NCI-H226 (cell line): ENCODE results near the gene C16orf54.
"Not testable (repeated sequence)": the region's sequence is repeated elsewhere in the genome, so short reads cannot be mapped to it uniquely, and the experiment has no call there.

Experiments
- DNase-seq: peaks from one replicate; pipeline ENCODE4 v3.0.0-alpha.2; 2015

Gene C16orf54

DNA sequence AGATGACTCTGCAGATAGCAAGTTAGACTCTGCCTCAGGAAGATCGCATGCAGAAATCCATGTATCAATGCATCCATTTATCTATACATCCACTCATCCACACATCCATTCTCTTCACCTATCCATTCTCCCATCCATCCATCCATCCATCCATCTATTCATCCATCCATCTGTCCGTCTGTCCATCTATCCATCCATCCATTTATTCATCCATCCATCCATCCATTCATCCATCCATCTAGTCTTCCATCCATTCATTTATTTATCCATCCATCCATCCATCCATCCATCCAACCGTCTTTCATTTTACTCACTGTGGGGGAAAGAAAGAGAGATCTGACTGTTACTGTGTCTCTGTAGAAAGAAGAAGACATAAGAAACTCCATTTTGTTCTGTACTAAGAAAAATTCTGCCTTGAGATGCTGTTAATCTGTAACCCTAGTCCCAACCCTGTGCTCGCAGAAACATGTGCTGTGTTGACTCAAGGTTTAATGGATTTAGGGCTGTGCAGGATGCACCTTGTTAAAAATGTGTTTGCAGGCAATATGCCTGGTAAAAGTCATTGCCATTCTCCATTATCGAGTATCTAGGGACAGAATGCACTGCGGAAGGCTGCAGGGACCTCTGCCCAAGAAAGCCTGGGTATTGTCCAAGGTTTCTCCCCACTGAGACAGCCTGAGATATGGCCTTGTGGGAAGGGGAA lies 5.7 kb downstream of the C16orf54 start:
- DNase-seq, result not testable (repeated sequence)

DNA sequence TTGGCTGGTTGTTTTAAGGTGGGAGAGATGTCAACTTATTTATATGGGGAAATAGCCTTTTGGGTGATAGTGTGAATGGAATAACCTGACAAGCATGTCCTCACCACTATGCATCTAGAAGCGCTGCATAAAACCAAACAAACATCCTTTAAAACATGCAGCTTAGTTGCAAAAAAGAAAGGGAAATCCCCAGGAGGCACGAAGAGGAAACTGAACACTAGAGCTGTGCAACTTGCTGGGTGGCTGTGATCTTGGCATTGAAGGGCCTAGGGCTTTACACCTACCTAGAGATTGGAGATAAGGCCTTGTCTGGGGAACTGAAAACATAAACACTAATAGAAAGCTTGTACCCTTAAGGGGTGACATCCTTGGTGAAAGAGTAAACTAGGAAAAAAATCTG lies 7.3 kb downstream of the C16orf54 start:
- DNase-seq, result no peak

DNA sequence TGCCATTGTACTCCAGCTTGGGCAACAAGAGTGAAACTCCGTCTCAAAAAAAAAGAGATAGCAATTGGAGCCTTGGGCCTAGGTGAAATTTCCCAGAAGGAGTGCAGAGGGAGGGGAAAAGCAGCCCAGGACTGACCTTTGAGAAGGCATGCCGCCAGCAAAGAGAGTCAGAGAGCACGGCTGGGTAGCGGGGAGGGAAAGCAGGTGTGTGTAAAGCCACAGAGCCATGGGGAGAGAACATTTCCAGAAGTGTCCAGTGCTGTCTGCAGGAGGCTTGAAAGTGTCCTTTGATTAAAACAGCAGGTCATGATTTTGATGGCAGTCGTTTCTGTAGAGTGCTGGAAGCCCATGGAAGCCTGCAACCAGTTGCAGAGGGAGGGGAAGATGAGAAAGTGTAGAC lies 8.1 kb downstream of the C16orf54 start:
- no peak for DNase-seq

DNA sequence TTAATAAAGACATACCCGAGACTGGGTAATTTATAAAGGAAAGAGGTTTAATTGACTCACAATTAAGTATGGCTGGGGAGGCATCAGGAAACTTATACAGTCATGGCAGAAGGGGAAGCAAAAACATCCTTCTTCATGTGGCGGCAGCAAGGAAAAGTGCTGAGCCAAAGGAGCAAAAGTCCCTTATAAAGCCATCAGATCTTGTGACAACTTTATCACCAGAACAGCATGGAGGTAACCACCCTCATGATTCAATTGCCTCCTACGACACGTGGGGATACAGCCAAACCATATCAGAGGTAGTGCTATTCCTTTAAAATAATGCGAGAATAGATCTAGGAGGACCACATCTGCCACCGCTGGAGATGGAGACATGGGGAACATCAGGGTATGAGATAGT lies 9.0 kb downstream of the C16orf54 start:
- no peak for DNase-seq

DNA sequence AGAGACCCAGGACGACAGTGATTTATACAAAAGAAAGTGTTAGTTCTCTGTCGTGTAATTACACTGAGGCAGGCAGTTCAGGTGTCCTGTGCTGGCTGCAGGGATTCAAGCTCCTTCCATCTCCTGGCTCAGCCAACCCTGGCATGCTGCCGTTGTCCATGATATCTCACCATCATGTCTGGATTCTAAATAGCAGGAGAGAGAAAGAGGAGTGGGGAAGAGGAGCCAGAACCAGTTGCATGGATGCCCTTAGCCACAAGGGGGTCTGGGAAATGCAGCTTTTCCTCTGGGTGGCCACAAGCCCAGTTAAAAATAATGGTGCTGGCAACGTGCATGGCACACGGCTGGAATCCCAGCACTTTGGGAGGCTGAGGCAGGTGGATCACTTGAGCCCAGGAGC lies 9.7 kb downstream of the C16orf54 start:
- DNase-seq, result no peak

DNA sequence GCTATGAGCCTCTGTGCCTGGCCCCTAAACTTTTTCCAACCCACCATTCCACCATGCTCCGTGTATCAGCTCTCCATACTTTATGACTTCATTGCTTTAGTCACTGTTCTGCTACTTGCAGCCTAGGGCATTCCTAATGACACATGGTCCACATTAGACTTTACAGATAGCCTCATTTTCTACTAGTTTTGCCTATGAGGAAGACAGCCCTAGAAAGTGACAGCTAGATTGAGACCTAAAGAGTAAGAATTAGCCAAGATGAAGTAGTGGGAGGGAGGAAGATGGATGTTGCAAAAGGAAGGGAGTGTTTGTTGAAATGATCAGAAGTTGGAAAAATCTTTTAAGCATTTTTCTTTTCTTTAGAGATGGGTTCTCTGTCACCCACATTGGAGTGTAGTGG lies 11.0 kb downstream of the C16orf54 start:
- no peak for DNase-seq

DNA sequence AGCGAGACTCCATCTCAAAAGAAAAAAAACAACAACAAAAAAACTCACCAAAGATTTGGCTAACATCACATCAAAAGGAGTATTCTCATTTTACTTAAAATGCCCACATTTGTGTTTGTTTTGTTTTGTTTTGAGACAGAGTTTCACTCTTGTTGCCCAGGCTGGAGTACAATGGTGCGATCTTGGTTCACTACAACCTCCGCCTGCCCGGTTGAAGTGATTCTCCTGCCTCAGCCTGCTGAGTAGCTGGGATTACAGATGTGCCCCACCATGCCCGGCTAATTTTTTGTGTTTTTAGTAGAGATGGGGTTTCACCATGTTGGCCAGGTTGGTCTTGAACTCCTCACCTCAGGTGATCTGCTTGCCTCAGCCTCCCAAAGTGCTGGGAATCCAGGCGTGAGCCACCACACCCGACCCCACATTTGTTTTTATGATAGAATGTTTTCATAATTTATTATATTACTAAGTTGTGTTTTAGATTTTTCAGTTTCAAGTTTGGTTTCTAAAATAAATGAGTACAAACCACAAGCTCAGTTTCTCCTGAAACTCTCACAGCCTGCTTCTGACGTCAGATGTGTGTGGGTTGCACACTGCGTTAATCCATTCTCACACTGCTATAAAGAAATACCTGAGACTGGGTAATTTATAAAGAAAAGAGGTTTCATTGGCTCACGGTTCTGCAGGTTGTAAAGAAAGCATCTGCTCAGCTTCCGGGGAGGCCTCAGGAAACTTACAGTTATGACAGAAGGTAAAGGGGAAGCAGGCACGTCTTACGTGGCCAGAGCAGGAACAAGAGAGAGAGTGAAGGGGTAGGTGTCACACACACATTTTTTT lies 13.8 kb downstream of the C16orf54 start:
- DNase-seq, result not testable (repeated sequence)

DNA sequence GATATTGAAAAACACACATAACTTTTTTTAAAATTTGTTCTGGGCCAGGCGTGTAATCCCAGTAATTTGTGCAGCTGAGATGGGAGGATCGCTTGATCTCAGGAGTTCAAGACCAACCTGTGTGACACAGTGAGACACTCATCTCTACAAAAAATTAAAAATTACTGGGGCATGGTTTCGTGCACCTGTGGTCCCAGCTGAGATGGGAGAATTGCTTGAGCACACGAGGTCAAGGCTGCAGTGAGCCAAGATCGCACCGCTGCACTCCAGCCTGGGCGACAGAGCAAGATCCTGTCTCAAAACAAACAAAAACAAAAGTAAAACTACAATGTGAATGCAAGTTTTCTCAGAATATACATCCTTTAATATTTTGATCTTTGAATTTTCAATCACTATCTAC lies 15.1 kb downstream of the C16orf54 start:
- DNase-seq, result no peak

DNA sequence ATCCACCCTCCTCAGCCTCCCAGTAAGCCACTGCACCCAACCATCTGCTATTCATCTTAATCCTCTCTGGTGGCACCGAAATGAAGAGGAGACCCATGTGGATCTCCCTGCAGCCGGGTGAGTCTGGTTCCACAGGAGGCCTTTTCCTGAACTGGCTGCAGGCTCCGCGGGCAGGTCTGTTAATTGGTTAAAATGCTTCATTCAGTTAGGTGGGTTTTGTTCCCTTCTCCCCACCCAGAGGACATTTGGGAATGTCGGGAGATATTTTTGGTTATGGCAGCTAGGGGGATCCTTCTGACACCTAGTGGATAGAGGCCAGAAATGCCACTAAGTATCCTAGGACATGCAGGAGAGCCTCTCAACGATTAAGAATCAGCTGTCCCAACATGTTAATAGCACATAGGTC lies 16.7 kb downstream of the C16orf54 start:
- DNase-seq, result no peak

DNA sequence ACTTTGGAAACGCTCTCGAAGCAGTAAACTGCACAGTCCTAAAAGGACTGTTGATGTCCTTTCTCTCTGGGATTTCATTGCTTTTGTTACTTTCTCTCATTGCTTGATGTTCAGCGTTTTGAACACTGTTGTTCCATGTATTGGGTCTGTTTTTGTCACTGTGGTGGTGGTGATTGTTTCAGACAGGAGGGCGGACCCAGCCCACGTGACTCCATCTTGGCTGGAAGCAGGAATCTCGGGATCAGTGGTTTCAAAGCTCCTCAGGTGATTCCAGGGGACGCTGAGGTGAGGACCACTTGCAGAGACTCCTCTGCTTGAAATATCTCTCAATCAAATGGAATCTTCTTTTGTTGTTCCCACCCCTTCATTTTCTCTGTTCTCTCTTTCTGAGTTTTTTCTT lies 18.3 kb downstream of the C16orf54 start:
- DNase-seq, result no peak

DNA sequence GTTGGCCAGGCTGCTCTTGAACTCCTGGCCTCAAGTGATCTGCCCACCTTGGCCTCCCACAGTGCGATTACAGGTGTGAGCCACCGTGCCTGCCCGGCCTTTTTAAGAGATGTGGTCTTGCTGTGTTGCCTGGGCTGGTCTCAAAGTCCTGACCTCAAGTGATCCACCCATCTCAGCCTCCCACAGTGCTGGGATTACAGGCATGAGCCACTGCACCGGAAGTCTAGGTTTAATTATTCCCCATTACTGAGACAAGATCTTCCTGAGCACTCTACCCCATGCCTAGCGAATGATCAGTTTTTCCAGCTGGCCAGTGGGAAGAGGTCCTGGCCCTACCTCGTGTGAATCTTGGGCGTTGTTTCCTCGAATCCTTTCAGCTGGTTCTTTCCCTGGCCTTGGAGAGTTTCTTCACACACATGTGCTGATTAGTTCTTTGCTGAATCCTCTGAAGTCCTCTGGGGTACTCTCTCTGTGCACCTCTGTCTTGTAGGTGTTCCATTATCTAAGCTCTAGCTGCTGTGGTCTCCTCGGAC lies 18.9 kb downstream of the C16orf54 start:
- no peak for DNase-seq

DNA sequence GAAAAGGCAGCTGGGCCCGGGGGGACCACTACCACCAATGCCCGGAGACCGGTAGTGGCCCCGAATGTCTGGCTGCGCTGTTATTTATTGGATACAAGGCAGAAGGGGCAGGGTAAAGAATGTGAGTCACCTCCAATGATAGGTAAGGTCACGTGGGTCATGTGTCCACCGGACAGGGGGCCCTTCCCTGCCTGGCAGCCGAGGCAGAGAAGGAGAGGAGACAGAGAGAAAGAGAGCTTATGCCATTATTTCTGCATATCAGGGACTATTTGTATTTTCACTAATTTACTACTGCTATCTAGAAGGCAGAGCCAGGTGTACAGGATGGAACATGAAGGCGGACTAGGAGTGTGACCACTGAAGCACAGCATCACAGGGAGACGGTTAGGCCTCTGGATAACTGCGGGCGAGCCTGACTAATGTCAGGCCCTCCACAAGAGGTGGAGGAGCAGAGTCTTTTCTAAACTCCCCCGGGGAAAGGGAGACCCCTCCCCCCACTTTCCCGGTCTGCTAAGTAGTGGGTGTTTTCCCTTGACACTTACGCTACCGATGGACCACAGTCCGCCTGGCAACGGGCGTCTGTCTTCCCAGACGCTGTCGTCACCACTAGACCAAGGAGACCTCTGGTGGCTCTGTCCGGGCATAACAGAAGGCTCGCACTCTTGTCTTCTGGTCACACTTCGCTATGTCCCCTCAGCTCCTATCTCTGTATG lies 24.5 kb downstream of the C16orf54 start:
- not testable (repeated sequence) for DNase-seq

DNA sequence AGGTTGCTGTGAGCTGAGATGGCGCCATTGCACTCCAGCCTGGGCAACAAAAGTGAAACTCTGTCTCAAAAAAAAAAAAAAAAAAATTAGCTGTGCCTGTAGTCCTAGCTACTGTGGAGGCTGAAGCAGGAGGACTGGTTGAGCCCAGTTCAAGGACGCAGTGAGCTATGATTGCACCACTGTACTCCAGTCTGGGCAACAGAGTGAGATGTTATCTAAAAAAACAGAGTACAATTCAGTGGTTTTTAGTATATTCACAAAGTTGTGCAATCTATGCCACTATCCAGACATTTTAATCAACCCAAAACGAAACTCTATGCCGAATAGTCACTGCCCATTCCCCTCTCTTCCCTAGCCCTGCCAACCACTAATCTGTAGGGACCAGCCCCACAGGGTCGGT lies 25.1 kb downstream of the C16orf54 start:
- DNase-seq, result no peak

DNA sequence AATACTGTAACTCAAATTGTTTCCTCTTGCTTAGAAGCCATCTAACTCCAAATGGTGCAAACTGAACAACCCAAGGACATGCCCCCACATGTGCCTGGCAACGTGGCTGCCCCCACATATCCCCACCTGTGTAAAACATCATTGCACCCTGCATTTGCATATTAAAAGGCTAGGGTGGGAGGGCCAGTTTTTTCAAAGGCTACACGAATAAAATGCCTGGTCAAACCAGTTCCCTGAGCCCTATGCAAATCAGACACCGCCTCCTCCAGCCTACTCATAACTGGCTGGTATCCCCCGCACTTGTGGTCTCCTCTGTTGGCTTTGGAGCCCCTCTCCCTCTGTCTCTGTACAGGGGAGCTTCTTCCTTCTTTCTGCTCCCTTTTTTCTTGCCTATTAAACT lies 26.7 kb downstream of the C16orf54 start:
- DNase-seq, result no peak

DNA sequence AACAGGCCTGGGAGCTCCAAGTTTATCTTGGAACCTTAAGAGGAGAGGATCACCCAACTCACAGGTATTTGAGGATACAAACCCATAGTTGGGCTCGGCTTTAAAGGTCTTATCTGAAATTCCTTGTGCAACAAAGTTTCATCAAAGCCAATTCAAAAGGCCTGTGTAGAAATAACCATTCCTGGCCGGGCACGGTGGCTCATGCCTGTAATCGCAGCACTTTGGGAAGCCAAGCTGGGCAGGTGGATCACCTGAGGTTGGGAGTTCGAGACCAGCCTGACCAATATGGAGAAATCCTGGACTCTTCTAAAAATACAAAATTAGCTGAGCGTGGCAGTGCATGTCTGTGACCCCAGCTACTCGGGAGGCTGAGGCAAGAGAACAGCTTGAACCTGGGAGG lies 28.7 kb downstream of the C16orf54 start:
- DNase-seq, result no peak

DNA sequence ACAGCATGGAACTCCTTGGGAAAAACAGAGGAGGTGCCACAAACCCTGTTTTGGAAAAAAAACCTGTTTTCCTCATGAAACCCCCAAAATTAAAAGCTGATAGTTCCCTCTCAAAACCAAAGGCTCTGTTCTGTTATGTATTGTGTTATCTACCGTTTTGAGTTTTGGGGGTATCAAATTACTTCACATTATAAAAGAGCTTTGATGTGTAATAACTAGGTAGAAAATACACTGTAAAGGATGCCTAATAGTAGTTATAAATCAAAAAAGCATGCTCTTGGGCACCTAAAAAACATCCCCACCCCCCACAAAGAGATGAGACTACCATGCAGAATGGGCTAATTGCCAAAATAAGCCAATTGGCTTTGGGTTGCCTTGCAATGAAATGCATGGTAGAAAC lies 30.8 kb downstream of the C16orf54 start:
- no peak for DNase-seq

DNA sequence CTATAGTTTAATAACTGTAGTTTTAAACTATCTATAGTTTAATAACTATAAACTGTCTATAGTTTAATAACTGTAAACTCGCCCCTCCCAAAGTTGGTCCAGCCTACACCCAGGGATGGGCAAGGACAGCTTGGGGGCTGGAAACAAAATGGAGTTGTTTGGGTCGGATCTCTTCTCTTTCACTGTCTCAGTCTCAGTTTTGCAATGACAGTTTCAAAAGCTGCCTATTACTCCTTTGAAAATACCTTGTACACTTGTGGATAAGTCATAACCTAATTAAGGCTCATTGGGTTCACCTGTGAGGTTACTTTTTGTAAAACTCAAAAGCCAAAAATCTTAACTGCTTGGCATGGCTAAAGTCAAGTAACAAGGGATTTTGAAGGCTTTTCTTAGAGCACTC lies 31.4 kb downstream of the C16orf54 start:
- no peak for DNase-seq

DNA sequence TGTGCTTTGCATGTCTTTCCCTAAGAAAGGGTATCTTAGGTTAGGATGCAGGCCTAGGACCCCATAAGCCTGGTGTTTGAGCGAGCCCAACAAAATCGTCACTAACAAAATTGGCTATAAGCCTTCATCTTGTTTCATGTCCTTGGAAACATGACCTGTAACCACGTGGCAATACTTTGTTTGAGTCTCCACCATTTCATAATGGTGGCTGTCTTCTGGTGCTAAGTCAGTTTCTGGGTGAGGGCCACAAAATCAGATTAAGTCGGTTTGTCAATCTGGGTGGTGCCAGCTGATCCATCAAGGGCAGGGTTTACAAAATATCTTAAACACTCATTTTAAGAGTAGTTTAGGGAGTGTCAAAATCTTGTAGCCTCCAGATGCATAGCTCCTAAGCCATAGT lies 33.0 kb downstream of the C16orf54 start:
- DNase-seq, result no peak

DNA sequence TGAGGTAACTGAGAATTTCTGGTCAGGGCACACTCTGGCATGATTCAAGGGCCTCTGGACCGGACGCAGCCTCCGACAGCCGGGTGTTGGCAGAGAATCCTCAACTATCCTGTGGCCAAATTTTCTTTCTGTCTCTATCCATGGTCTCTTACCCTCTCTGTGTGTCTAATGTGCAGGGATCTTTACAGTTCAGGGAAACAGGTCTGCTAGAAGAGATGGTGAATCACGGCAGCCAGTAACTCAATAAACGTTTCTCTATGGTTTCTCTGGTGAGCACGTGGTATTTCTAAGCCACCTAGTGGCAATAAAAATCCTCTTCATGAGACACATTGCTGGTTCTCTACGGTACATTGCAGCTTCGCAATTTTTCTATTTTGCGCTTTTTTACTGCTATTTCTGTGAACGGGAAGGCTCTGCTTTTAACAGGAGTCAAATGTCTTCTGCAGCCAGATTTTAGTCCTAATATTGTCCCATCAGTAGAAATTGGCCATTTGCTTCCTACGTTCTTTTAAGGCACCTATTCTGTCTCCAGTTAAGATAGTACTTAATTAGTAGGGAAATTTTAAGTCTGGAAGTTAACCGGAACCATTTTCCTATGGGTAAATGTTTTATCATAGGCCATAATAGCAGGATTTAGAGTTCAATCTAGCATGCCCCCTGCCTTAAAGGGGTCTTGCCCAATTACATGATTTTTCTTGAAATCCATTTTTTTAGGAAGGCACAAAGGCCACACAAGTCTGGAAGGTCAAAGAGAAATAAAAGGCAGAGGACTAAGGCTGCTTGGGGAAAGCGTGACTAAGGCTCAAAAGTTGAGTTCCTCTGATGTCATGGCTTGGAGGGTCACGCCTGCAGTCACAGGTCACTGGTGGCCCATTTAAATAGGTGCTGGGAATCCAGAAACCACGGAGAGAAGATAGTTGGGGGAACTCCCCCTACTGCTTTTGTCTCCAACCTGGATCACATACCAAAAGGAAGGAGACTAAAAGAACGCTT lies 35.3 kb downstream of the C16orf54 start:
- peak; percentile 24 for DNase-seq

DNA sequence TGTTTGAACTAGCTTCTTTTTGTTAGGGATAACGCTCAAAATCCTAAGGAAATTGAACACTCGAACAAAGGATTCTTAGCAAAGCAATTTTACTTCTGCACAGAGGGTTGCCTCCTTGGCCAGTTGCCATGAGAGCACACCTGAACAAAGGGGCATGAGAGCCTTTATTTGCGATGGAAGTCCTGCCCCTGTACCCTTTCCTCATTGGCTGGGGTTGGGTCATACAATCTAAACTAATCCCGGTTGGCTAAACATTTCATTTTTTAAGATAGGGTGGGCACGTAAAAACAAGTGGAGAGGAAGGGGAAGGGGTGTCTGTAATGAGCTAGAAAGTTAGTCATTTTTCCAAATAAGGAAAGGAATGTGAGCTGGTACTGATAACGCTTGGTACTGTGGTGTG lies 36.1 kb downstream of the C16orf54 start:
- not testable (repeated sequence) for DNase-seq

DNA sequence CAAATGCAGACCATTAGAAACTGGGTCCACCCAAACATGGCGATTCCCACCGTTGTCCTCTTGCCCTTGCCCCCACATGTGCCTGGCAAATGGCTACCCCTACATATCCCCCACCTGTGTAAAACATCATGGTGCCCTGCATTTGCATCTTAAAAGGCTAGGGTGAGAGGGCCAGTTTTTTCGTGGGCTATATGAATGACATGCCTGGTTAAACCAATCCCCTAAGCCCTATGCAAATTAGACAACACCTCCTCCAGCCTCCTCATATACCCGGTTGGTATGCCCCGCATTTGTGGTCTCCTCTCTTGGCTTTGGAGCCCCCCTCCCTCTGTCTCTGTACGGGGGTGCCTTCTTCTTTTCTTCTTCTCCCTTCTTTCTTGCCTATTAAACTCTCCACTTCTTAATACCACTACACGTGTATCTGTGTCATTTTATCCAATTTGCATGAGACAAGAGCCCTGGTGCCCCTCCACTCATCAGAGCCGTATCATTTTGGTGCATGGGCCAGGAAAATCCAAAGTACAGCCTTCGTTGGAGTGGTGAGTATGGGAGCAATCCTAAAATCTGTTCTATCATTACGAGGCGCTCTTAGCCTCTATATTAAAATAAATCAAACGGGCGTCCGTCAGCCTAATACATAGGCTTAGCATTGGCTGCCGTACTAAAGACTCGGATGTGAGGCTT lies 36.7 kb downstream of the C16orf54 start:
- DNase-seq, result no peak

DNA sequence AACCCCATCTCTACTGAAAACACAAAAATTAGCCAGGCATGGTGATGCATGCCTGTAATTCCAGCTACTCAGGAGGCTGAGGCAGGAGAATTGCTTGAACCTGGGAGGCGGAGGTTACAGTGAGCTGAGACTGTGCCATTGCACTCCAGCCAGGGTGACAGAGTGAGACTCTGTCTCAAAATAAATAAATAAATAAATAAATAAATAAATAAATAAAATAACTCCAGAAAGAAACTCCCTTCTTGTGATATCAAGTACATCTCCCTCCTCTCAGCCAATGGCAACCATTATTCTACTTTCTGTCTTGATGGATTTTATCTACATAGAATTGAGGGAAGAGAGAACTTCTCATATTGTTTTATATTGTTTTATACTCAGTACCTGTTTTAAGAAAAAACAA lies 38.6 kb downstream of the C16orf54 start:
- not testable (repeated sequence) for DNase-seq
